ENCODE results near the gene JADE3.
"Not testable (repeated sequence)": the region's sequence is repeated elsewhere in the genome, so short reads cannot be mapped to it uniquely, and the experiment has no call there.

The JADE3 gene

GRCh38 chrX:46938589-46938988 lies 26.4 kb downstream of the JADE3 start:
- DNase-seq, result no peak

- no peak for DNase-seq
Measured at GRCh38 chrX:46941341-46941740, 29.1 kb downstream of the JADE3 start.

GRCh38 chrX:46953137-46953527 lies 40.9 kb downstream of the JADE3 start:
- DNase-seq, result no peak

GRCh38 chrX:46953597-46953996 lies 41.4 kb downstream of the JADE3 start:
- no peak for DNase-seq

GRCh38 chrX:46954716-46955115 lies 42.5 kb downstream of the JADE3 start:
- DNase-seq, result no peak

- DNase-seq, result not testable (repeated sequence)
Measured at GRCh38 chrX:46956589-46956988, 44.4 kb downstream of the JADE3 start.

GRCh38 chrX:46957297-46957696 lies 45.1 kb downstream of the JADE3 start:
- no peak for DNase-seq

- no peak for DNase-seq
Measured at GRCh38 chrX:46959101-46959500, 46.9 kb downstream of the JADE3 start.

GRCh38 chrX:46959985-46960700 lies 47.9 kb downstream of the JADE3 start:
- DNase-seq, result no peak

GRCh38 chrX:46961097-46961496 lies 48.9 kb downstream of the JADE3 start:
- no peak for DNase-seq

GRCh38 chrX:46961574-46962283 lies 49.5 kb downstream of the JADE3 start:
- DNase-seq, result no peak

- no peak for DNase-seq
Measured at GRCh38 chrX:46965125-46965758, 53.0 kb downstream of the JADE3 start.

- DNase-seq, result no peak
Measured at GRCh38 chrX:46967547-46967946, 55.3 kb downstream of the JADE3 start.

GRCh38 chrX:46977046-46977445 lies 64.8 kb downstream of the JADE3 start:
- DNase-seq, result not testable (repeated sequence)

GRCh38 chrX:46978341-46979291 lies 66.4 kb downstream of the JADE3 start:
- DNase-seq, result peak; percentile 32

GRCh38 chrX:46984705-46985104 lies 72.5 kb downstream of the JADE3 start:
- no peak for DNase-seq

GRCh38 chrX:46989548-46989947 lies 77.3 kb downstream of the JADE3 start:
- no peak for DNase-seq

- DNase-seq, result no peak
Measured at GRCh38 chrX:46991664-46992063, 79.4 kb downstream of the JADE3 start.

GRCh38 chrX:46992070-46992469 lies 79.8 kb downstream of the JADE3 start:
- no peak for DNase-seq

- DNase-seq, result no peak
Measured at GRCh38 chrX:46994096-46994495, 81.9 kb downstream of the JADE3 start.

- DNase-seq, result no peak
Measured at GRCh38 chrX:47012131-47012530, 99.9 kb downstream of the JADE3 start.

GRCh38 chrX:47026198-47026597 lies 114.0 kb downstream of the JADE3 start:
- no peak for DNase-seq

- DNase-seq, result no peak
Measured at GRCh38 chrX:47030339-47030738, 118.1 kb downstream of the JADE3 start.

Data from activated CD4-positive, alpha-beta T cell treated with anti-CD3 and anti-CD28 coated beads for 1 hour (primary cell).